Measurements from ENCODE around the gene BCAT1.
"Not testable (repeated sequence)": the region's sequence is repeated elsewhere in the genome, so short reads cannot be mapped to it uniquely, and the experiment has no call there.

Gene BCAT1

DNA sequence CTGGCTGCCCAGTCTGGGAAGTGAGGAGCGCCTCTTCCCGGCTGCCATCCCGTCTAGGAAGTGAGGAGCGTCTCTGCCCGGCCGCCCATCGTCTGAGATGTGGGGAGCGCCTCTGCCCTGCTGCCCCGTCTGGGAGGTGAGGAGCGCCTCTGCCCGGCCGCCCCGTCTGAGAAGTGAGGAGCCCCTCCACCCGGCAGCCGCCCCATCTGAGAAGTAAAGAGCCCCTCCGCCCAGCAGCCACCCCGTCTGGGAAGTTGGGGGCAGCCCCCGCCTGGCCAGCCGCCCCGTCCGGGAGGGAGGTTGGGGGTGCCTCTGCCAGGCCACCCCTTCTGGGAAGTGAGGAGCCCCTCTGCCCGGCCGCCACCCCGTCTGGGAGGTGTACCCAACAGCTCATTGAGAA is 22.8 kb downstream of the BCAT1 start:
- DNase-seq: not testable (repeated sequence)

DNA sequence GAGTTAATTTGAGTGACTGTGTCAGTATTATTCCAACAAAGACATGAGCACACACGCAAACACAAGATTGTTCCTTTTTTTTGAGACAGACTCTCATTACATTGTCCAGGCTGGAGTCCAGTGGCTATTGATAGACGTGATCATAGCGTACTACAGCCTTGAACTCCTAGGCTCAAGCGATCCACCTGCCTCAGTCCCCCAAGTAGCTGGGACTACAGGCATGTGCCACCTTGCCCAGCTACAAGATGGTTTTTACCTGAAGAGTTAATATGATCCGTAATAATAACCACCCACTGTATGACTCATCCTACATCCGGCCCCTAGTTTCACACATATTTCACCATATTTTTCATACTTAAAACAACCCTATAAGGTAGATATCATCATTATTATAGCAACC is 26.8 kb downstream of the BCAT1 start:
- peak; percentile 68 for DNase-seq

DNA sequence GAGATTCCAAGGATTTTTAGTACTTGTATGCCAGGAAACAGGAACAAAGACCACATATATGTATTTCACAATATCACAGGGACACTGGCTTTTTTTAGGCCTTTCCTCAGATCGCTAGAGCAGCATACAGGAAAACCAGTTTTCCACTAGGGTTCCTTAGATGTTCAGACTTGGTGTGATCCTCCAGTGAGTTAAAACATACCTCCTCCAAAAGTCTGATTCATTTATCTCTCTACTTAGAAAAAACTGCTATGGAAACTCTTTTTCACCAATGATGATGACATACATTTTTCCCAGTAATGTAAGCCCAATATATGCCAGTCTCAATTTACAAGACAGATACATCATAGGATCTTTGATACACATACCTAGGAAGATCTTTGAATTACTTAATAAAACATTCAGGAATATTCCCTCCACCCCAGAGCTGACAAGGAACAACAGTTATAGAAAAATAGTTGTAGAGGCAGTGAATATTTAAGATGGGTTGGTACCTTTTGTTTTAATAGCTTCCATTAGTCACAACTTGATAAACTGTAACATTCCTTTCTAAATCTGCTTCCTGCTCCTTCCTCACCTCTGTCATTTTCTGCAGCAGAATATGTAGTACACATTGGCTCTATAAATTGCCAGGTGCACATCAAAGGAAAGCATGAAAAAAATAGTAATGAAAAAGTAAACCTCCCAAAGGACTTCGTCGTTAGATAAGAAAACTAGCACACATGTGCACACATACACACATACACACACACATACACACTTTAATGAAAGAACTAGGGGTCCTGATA is 27.5 kb downstream of the BCAT1 start:
- DNase-seq: peak; percentile 34

DNA sequence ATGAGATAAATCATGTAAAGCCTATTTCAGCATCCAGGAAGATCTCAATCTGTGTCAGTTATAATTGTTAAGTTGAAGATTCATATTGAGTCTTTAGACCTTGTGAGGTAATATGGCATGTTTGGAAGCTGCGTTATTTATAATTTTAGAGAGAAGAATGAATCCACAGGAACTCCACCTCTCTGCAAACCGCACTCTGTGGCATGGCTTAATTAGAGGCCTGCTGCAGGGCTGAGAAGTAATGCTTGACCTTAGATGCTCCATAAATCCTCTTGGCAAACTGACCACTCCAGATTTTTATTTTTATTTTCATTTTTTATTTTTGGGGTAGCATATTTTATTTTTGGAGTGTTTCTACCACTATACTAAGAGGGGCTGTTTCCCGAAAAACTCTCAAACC is 28.8 kb downstream of the BCAT1 start:
- no peak for DNase-seq

DNA sequence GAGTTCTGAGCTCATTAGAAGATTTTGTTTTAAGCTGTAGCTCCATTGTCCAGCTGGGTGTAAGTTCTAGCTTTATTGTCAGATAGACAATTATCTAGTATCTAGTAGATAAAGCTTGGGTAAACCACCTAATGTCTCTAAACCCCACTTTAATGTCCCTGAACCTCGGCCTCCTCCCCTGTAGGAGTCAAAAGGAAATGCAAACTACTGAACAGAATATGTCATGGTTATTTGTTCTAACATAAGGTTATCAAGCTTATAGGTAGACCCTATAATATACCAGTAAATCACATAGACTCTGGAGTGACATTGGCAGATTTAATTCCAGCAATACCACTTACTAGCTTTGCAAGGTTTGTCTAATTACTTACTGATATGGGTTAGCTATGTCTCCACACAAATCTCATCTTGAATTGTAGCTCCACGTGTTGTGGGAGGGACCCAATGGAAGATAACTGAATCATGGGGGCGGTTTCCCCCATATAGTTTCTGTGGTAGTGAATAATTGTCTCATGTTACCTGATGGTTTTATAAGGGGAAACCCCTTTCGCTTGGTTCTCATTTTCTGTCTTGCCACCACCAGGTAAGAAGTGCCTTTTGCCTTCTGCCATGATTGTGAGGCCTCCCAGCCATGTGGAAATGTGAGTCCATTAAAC is 29.4 kb downstream of the BCAT1 start:
- peak; percentile 65 for DNase-seq

DNA sequence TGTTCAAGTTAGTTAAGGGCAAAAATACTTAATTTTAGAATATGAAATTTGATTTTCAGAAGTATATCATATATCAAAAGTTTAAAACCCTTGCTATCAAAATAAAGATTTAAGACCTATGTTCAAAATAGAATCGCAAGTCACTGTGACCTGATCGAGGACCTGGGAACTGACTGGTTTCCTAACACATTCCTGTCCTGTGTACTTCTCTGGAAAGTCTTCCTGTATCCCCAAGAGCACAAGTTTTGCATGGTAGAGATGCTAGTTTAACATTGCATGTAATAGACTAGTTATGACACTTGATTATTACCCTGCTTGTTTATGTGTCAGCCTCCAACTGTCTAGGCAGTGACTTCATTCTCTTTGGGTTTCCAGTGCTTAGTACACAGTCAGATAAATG is 30.3 kb downstream of the BCAT1 start:
- no peak for DNase-seq

DNA sequence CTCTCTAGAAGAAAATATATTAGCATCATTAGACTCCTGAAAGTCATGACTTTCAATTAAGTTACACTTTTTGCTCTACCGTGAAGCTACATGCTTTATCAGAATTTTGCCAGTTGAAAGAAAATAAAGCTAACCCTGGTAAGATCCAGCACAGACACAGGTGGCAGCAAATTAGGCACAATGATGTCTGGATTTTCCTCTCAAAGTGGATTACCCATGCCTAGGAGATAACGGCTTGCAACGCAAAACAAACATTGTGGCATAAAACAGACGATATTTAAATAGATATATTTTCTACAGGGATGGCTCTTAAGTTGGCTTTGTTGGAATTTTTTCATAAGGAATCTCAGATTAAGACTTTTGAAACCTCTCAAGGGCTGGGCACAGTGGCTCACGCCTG is 33.4 kb downstream of the BCAT1 start:
- DNase-seq: no peak

DNA sequence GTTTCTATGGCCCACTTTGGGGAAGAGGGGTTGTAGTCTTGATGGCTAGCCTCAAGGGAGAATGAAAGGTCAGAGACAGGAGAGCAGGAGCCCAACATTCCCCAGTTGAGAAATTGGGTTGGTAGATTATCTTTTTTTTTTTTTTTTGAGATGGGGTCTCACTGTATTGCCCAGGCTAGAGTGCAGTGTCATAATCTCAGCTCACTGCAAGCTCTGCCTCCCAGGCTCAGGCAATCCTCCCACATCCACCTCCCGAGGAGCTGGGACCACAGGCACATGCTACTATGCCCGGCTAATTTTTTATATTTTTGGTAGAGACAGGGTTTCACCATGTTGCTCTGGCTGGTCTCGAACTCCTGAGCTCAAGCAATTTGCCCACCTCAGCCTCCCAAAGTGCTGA is 34.9 kb downstream of the BCAT1 start:
- no peak for DNase-seq

DNA sequence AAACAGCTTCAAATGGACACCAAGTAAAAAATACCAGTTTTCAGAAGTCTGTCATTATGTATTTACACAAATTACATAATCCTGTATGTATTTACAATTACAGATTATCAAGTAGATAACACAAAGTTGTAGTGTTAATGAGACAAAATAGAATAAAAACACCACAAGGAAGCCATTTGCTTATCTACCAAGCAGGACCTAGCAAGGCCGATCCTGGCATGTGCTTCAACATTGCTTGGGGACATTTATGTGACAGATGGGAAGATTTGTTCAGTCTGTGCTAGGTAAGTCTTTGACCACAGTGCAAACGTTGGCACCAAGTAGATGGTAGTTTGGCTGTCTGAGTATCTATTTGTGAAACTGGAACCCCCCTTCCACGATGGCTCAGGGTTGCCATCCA is 35.8 kb downstream of the BCAT1 start:
- no peak for DNase-seq

DNA sequence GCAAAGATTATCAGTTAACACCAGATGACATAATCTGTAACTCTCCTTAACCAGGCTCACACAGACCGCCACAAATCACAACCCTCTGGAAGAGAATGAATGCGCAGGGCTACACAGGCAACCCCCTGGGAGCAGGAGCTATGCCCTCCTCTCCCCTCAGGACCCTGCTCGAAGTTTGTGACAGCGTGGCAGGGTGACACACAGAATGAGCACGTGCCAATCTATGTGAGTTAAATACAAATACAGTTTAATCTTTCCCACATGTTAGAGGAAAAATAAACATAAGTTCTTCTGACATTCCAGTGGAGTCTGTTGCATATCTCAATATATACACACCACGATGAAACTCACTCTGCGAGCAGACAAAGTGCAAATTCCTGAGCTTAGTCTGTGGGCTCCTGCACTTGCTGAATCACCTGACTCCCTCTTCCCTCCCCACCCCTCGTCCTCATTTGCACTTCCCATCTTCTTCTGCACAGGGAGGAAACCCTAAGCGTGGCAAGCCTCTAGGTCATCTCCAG is 37.6 kb downstream of the BCAT1 start:
- DNase-seq: no peak

DNA sequence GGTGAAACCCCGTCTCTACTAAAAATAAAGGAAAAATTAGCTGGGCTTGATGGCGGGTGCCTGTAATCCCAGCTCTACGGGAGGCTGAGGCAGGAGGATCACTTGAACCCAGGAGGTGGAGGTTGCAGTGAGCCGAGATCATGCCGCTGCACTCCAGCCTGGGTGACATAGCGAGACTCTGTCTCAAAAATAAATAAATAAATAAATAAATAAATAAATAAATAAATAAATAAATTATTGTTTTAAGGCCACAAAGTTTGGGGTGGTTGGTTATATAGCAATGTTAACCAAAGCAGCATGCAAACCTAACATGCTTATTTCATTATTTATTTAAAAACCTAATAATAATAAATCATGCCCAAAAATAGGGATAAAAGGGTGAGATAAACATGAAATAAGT is 38.7 kb downstream of the BCAT1 start:
- not testable (repeated sequence) for DNase-seq

DNA sequence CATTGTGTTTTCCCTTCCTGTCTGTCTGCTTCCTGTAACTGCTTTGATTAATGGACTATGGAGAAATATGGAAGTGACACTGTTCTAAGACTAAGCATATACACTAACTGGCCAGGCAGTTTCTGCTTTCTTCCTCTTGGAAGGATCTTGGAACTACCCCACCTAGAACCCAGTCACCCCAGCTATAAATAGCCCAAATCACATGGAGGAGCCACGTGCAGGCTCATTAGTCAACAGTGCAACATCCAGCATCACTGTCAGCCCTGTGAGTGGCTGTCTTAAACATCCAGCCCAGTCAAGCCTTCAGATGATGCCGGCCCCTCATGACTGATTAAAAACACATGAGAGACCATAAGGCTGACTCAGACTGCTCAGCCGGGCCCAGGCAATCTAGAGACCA is 39.2 kb downstream of the BCAT1 start:
- DNase-seq: no peak

DNA sequence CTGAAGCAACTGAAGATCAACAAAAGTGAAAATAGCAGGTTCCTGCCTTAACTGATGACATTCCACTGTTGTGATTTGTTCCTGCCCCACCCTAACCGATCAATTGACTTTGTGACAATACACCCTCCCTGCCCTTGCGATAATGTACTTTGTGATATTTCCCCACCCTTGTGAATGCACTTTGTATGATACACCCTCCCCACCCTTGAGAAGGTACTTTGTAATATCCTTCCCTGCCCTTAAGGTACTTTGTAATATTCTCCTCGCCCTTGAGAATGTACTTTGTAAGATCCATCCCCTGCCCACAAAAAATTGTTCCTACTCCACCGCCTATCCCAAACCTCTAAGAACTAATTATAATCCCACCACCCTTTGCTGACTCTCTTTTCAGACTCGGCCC is 41.4 kb downstream of the BCAT1 start:
- no peak for DNase-seq

DNA sequence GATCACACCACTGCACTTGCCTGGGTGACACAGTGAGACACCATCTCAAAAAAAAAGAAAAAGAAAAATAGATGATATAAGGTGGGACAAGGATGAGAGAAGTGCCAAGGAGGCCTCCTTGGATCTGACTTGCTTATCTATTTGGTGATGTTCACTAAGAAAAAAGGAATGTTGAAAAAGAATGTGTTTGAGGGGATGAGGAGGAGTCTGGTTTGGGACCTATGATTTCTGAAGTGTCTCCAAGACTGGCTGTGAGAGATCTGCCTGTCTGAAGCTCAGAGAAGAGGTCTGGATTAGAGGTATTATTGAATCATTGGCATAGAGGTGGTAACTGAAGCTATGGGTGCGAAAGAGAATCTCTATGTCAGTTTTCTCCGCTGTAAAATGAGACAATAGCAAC is 42.8 kb downstream of the BCAT1 start:
- DNase-seq: no peak

DNA sequence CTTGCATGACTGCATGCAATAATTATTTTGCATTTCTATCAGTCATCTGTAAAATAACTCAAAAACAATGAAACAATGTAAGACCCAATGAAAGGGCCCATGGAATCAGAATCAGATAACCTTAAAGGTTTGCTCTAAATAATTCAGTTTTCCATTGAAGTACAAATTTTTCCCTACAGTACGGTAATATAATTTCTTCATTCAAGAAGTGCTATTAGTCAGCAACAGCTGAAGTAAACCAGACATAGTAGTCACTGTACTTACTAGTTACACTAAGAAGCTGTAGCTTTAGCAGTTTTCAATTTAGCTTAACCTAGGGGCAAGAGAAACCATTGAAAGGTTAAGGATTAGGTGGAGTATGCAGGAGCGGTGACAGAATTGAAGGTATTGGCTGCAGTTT is 43.5 kb downstream of the BCAT1 start:
- no peak for DNase-seq

DNA sequence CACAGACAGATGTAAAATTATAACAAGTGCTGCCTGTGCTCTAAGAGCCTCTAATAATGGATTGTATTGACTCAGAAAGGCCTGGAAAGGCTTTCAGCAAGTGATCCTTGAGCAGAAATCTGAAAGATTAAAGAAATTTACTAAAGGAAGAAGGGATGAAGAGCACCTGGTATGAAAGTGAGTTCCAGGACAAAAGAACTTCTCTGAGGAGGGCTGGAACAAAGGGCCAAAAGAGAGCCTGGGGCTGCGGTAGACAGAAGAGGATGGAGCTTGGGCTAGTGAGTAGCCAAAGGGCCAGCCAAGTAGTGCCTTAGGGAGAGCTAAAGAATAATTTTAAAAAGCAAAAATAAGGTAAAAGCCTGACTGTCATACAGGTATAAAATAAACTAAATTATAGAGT is 44.0 kb downstream of the BCAT1 start:
- no peak for DNase-seq

DNA sequence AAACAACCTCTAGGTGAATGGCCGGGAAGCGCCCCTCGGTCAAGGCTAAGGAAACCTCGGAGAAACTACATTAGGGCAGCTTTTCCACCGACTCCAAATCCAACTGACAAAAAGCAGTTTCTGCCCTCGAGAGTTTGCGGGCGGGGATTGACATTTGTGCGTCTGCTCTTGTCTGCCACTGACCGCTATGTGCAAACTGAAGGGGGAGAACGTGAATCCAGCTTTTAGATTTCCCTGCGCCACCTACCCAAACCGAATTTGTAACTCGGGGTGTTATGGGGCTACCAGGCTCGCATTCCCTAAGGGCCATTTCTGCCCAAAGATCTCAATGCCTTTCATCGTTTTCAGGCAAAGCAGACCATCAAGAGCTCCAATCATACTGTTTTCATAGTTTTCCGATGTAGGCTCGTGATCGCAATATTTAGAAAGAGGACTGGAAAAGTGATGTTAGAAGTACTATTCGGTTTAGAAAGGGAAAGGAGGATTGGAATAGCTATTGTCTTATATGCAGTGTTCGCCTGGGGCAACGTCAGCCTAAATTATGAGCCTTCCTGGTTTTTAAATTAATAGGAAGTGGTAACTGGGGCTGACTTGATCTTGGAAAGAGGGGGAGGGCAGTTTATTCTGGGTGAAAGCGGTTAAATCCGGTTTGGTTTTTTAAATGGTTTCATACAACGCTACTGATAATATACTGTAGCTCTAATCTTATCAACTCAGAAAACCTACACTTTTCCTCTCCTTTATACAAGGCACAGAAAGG is 45.4 kb downstream of the BCAT1 start:
- peak; percentile 53 for DNase-seq

DNA sequence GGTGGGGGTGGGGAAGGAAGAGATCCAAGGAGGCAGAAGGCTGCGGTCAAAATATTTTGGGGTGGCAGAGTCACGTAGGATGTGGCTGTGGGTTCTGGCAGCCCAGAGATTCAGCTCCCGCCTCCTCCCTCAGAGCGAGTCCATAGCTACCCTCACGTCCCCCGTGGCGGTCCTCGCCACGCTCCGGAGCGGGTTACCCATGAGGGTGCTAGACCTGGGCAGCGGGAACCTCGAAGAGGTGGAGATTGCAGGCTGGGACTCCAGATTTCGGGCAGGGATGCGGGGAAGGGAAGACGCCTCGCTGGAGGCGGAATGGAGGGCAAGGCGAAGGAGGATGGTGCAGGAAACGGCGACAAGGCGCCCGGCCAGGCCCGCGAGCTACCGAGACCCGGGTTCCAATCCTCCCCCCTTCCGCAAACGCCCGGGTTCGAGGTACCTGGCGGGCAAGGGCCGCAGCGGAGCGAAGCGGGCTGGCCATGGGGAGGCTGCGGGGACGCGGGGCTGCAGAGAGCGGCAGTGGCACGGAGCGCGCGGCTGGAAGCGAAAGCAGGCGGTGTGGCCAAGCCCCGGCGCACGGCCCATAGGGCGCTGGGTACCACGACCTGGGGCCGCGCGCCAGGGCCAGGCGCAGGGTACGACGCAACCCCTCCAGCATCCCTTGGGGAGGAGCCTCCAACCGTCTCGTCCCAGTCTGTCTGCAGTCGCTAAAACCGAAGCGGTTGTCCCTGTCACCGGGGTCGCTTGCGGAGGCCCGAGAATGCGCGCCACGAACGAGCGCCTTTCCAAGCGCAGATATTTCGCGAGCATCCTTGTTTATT is 46.2 kb downstream of the BCAT1 start:
- peak; percentile 78 for DNase-seq

DNA sequence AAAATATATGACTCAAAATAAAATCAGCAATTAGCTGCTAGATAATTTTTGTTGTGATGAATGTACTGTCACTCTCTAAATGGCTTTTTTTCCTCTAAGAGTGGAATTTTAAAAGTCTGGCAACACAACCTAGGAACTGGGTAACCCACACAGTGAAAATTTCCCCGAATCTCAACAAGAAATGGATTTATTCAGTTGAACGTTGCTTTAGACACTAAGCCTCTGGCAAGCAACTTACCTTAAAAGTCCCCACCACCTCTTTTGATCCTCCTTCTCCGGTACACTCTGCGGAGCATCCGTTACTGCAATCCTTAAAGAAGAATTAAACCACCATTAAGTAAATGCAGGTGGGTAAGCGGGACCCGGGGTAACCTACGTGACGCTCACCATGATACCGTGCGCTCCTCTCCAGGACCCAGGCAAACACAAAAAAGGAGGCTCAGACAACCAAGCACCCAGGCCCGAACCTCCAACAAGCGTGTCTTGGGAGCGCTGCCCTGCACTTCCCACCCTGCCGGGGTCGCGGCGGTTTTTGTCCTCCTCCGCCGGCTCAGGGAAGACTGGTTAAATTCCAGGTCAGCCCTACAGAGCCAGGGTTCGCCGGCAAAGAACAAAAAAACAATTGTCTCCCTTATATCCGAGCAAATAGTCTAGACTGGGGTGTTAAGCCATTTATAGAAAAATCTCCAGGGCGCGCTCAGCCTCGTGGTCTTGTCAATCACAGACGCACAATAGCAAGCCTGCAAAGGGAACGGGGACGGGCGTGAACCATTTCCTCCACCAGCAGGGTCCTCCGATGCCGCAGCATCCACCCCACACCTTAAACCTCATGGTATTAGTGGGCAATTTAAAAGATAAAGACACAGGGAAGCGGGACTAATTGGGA is 47.1 kb downstream of the BCAT1 start:
- DNase-seq: peak; percentile 66

DNA sequence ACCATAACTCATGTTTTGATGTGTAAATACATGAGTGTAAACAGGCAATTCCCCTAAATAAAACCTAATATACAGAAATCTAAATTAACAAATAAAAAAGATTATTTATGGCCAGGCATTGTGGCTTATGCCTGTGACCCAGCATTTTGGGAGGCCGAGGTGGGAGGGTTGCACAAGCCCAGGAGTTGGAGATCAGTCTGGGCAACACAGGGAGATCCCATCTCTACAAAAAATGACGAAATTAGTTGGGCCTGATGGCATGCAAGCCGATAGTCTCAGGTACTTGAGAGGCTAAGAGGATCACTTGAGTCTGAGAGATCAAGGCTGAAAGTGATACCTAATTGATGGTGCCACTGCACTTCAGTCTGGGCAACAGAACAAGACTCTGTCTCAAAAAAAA is 48.7 kb downstream of the BCAT1 start:
- peak; percentile 28 for DNase-seq

DNA sequence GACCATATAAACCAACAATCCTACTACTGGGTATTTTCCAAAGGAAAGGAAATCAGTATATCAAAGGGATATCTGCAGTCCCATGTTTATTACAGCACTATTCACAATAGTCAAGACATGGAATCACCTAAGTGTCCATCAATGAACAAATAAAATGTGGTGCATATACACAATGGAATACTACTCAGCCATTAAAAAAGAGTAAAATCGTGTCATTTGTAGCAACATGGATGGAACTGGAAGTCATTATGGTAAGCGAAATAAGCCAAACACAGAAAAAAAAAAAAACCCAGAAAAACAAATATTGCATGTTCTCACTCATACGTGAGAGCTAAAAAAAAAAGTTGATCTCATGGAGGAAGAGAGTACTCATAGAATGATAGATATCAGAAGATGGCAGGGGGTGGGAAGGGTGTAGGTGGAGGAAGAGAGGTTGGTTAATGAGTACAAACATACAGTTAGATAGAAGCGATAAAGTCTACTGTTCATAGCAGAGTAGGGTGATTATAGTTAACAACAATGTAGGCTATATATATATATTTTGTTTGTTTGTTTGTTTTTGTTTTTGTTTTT is 49.3 kb downstream of the BCAT1 start:
- peak; percentile 56 for DNase-seq

Measured in activated CD4-positive, alpha-beta T cell treated with anti-CD3 and anti-CD28 coated beads, Interleukin-10, Interleukin-2, amounts not matched to agents 100 ng/mL and 50 ng/mL, durations not matched to agents 16 hours and 8 hours (primary cell).